ENCODE data around the gene ZC3H12C.
"Not testable (repeated sequence)": the region's sequence is repeated elsewhere in the genome, so short reads cannot be mapped to it uniquely, and the experiment has no call there.

The ZC3H12C gene

GRCh38 chr11:110184456-110184855 is 91.3 kb downstream of the ZC3H12C start:
- DNase-seq (ENCODE audit: low read depth in 3 of 3): no peak

DNA sequence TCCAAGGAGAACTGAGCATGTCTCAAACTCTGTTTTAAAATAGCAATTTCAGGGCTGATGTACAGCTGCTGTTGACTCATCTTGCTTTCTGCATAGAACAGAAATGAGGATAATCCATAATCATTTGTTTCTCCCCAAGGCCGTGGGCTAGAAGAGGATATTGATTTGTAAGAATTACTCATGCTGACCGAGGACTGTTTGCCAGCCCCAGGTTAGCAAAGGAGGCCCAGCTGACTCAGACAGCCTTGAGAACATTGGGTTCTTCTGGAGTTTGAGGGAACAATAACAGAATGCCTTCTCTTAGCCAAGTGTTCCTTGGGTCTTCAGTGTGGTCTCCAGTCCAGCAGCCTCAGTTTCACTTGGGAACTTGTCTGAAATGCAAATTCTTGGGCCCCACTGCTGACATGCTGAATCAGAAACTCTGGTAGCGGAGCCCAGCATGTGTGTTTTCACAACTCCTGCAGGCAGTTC is 92.0 kb downstream of the ZC3H12C start:
- DNase-seq (ENCODE audit: low read depth in 3 of 3): no peak

GRCh38 chr11:110185599-110185998 is 92.4 kb downstream of the ZC3H12C start:
- no peak for DNase-seq (ENCODE audit: low read depth in 3 of 3)

GRCh38 chr11:110186456-110186855 is 93.3 kb downstream of the ZC3H12C start:
- DNase-seq (ENCODE audit: low read depth in 3 of 3): no peak

DNA sequence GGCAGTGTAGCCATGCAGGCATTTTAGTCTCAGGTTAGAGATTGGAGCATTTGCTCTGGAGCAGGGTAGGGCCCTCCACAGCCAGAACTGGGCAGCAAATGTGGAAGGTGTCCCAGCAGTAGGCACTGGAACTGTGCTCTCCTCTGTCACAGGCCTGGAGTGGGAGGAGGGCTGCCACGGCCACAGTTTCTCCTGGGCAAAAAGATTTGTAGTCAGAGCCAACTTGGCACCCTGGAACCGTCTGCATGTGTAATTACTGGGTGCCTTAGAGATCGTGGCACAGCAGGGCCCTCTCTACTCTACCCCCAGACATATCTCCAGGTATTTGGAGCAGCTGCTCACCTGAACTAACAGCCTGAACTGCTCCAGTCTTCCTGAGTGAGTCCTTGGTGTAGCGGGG is 93.7 kb downstream of the ZC3H12C start:
- DNase-seq (ENCODE audit: low read depth in 3 of 3): no peak

- no peak for DNase-seq (ENCODE audit: low read depth in 3 of 3)
These were observed 94.5 kb downstream of the ZC3H12C start for GRCh38 chr11:110187731-110188130.

DNA sequence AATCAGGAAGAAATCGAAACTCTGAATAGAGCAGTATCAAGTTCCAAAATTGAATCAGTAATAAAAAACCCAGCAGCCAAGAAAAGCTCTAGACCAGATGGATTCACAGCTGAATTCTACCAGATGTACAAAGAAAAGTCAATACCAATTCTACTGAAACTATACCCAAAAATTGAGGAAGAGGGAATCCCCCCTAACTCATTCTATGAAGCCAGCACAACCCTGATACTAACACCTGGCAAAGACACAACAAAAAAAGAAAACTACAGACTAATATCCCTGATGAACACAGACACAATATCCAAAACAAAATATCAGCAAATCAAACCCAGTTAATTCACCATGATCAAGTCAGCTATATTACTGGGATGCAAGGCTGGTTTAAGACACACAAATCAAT is 97.7 kb downstream of the ZC3H12C start:
- no peak for DNase-seq (ENCODE audit: low read depth in 3 of 3)

DNA sequence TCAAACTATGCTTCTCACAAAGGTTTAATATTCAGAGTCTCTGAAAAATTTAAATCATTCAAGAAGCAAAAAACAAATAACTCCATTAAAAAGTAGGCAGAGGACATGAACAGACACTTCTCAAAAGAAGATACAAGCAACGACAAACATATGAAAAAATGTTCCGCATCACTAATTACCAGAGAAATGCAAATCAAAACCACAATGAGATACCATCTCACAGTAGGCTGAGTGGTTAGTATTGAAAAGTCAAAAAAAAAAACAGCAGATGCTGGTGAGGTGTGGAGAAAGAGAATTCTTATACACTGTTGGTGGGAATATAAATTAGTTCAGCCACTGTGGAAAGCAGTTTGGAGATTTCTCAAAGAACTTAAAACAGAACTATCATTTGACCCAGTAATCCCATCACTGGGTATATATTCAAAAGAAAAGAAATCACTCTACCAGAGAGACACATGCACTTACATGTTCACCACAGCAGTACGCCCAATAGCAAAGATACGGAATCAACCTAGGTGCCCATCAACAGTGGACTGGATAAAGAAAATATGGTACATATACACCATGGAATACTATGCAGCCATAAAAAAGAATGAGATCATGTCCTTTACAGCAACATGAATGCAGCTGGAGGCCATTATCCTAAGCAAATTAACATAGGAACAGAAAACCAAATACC is 99.6 kb downstream of the ZC3H12C start:
- DNase-seq (ENCODE audit: low read depth in 3 of 3): not testable (repeated sequence)

DNA sequence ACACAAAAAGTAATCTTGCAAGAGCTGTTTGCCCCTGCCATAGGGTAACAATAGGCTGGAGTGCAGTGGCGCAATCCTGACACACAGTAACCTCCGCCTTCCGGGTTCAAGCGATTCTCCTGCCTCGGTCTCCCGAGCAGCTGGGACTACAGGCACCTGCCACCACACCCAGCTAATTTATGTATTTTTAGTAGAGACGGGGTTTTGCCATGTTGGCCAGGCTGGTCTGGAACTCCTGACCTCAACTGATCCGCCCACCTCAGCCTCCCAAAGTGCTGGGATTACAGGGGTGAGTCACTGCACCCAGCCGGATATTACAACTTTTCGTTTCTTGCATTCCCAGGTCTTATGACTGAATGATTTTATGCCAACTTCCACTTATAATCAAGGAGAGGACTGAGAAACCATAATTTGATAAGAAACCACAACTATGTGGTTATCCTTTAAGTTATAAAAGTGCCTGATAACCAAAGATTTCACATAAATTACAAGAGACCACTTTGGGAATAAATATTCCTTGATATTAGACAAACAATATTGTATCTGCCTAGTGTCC is 101.1 kb downstream of the ZC3H12C start:
- not testable (repeated sequence) for DNase-seq (ENCODE audit: low read depth in 3 of 3)

GRCh38 chr11:110196241-110196754 is 103.1 kb downstream of the ZC3H12C start:
- DNase-seq (ENCODE audit: low read depth in 3 of 3): no peak

- no peak for DNase-seq (ENCODE audit: low read depth in 3 of 3)
These were observed 103.8 kb downstream of the ZC3H12C start for GRCh38 chr11:110196884-110197420.

DNA sequence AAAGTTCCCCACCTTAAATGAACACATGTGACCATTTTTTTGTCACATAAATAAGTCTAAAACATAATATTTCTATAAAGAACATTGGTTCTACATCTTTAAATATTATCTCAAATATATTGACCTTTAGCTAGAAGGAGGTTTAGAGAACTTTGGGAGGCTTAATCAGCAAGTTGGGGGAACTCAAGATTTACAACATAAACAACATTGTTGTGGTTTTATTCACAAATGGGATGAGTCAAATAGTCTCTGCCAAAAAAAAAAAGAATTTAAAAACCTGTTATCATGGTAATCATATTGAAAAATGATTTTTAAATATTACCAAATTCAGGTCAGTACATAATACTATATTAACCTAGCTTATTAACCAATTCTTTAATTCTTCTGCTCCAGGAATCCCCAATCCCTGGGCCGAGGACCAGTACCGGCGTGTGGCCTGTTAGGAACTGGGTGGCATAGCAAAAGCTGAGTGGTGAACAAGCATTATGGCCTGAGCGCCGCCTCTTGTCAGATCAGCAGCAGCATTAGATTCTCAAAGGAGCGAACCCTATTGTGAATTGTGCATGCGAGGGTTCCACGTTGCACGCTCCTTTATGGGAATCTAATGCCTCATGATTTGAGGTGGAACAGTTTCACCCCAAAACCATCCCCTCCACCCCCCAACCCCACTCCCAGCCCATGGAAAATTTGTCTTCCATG is 105.0 kb downstream of the ZC3H12C start:
- no peak for DNase-seq (ENCODE audit: low read depth in 3 of 3)

GRCh38 chr11:110199184-110199981 is 106.2 kb downstream of the ZC3H12C start:
- DNase-seq (ENCODE audit: low read depth in 3 of 3): no peak

DNA sequence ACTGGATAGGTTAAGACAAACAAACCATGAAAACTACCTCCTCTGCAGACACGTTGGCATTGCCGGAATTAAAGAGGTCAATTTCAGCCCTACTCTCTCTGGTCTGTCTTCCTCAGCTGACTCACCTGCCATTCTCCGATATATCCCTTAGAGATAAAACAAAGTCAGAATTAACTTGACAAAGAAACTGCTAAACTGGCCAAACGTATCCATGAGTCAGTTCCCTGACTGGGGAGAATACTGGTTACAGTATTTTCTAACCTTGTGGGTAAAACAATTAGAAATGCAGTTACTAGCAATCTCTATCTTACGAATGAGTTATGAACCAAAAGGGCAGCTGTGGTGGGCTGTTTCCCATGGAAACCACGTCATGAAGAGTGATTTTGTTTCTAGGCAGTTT is 107.0 kb downstream of the ZC3H12C start:
- DNase-seq (ENCODE audit: low read depth in 3 of 3): no peak

DNA sequence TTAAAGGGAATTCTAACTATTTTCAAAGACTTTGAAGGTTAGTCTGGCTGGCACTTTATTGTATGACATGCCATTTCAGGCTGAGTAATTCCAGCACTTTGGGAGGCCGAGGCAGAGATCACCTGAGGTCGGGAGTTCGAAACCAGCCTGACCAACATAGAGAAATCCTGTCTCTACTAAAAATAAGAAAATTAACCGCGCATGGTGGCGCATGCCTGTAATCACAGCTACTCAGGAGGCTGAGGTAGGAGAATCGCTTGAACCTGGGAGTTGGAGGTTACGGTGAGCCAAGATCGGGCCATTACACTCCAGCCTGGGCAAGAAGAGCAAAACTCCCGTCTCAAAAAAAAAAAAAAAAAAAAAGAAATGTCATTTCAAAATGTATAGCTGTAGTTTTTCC is 107.6 kb downstream of the ZC3H12C start:
- DNase-seq (ENCODE audit: low read depth in 3 of 3): no peak

- DNase-seq (ENCODE audit: low read depth in 3 of 3): no peak
These were observed 113.9 kb downstream of the ZC3H12C start for GRCh38 chr11:110207123-110207522.

DNA sequence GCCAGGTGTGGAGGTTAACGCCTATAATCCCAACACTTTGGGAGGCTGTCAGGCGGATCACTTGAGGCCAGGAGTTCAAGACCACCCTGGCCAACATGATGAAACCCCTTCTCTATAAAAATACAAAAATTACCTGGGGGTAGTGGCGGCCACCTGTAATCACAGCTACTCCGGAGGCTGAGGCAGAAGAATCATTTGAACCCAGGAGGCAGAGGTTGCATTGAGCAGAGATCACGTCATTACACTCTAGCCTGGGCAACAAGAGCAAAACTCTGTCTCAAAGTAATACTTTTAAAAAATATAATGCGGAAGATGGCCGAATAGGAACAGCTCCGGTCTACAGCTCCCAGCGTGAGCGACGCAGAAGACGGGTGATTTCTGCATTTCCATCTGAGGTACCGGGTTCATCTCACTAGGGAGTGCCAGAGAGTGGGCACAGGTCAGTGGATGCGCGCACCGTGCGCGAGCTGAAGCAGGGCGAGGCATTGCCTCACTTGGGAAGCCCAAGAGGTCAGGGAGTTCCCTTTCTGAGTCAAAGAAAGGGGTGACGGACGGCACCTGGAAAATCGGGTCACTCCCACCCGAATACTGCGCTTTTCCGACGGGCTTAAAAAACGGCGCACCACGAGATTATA is 115.6 kb downstream of the ZC3H12C start:
- DNase-seq (ENCODE audit: low read depth in 3 of 3): not testable (repeated sequence)

GRCh38 chr11:110209313-110209694 is 116.1 kb downstream of the ZC3H12C start:
- DNase-seq (ENCODE audit: low read depth in 3 of 3): not testable (repeated sequence)

- DNase-seq (ENCODE audit: low read depth in 3 of 3): no peak
These were observed 124.2 kb downstream of the ZC3H12C start for GRCh38 chr11:110217223-110217877.

- no peak for DNase-seq (ENCODE audit: low read depth in 3 of 3)
These were observed 124.7 kb downstream of the ZC3H12C start for GRCh38 chr11:110217936-110218335.

Data from stimulated activated CD4-positive, alpha-beta T cell treated with anti-CD3 and anti-CD28 coated beads, TNF-alpha, amount 100 ng/mL, for 4 hours (primary cell).